Activated T-cell treated with anti-CD3 and anti-CD28 coated beads for 4 hours (primary cell): Measurements from ENCODE around the gene CSRNP3.

ENCODE experiments used
- DNase-seq: peaks from one replicate; pipeline ENCODE4 v3.0.0-alpha.2; 2020

Gene CSRNP3

DNA sequence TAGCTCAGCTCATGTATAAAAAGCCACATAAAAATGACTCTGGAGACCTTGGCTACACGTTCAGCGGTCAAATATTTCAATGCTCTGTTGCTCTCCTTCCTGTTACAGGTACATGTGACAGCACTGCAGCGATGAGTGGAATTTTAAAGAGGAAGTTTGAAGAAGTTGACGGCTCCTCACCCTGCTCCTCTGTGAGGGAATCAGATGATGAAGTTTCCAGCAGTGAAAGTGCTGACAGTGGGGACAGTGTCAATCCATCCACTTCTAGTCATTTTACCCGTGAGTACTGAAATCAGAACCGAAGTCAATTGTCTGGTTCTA lies 125.4 kb downstream of the CSRNP3 start:
- no peak for DNase-seq

DNA sequence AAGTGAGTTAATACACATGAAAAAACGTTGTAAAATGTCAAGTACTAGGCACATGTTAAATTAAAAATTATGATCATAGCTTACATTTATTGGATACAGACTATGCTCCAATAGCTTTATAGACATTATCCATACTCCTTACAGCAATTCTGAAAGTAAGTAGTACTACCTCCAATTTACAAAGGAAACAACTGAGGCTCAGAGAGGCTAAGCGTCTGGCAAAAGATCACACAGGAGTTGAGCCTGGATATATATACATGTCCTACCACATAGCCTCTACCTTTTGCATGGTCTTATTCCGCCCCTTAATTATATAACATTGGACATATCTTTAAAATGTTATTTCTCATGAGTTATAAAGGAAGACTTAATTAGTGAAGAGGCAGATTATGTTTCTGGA lies 127.3 kb downstream of the CSRNP3 start:
- no peak for DNase-seq

DNA sequence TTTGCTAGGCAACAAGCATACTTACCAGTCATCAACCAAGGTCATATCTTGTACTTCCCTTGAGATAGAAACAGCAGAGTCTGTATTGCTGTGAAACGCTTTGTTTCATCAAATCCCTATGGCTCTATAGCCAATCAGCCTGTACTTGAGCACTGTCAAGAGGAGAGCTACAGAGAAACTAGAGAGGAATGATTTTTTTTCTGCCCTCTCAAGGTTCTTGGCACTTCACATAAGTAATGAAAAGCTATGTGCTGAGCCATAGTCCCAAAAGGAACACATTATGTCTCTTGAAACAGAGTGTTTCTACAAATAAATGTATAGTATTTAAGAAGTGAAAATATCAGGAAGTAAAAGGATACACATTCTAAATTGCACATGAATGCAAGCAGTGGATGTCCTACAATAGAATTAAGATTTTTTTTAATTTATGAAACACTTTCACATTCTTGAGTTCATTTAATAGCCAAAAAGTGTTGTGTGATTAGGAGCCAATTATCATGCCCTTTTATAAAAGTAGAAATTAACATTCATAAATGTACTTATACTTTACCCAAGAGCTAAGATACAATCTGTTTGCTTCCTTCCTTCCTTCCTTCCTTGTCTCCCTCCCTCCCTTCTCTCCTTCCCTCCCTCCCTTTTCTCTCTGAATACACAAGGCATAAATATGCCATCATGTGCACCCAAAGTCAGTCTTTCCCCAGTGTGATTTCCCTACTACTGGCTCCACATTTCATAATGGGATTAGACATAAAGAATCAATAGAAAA lies 131.8 kb downstream of the CSRNP3 start:
- no peak for DNase-seq

DNA sequence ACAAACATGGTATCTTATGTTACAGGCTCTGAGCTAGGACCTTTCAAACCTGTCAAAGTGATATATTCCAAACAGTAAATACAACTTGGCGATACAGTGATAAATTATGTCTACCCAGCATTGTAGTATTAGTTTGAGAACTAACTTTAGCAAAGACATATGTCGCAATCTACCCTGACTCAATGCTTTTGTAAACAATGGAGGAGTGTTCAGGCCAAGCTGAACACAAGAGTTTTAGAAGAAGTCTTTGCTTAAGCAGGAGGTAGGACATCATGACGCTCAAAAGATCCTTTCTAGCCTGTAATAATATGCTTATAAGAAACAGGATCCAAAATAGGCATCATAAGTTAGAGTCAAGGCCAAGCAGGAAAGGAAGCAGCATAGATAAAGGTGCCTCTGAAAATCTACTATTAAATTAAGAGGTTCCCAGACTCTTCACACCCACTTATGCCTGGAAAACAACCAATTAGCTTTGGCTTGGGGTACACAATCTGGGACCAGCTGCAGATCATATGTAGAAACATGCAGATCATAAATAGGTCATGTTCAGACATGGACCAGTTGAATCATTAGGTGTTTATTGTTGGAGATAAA lies 132.5 kb downstream of the CSRNP3 start:
- no peak for DNase-seq

DNA sequence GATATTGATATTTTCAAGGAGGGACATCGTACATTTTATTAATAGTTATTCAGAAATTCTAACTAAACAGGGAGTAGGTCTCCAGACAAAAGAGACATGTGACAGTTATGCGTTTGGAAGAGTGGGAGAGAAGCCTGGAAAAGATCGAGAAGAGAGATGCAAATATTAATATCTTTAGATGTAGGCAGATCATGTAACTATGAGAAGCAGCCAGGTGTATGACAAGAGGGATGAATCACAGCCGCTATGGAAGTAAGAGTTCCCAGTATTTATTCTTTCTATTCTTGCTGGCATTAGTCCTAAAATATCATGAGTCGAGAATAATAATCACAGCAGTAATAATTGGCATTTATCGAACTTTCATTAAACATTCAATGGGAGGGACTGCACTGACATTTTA lies 140.2 kb downstream of the CSRNP3 start:
- no peak for DNase-seq

DNA sequence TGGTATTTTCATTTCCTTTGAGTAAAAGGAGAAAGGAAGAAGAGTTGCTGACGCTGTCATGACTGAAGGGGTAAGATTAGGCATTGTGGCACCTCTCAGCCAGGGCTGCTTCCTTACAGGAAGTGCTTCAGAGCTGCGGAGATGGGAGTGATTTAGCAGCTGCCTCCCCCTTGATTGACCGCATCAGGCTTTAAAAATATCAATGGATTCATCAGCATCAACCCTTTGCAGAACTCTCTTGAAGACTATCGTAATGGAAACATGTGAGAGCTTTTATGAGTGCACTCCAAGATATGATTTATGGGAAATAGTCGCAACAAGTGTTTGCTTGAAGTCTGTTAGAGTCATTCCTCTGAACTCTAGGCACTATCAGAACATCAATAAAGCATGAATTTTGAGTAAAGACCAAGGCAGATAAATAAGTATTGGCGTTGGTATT lies 141.1 kb downstream of the CSRNP3 start:
- DNase-seq, result no peak

DNA sequence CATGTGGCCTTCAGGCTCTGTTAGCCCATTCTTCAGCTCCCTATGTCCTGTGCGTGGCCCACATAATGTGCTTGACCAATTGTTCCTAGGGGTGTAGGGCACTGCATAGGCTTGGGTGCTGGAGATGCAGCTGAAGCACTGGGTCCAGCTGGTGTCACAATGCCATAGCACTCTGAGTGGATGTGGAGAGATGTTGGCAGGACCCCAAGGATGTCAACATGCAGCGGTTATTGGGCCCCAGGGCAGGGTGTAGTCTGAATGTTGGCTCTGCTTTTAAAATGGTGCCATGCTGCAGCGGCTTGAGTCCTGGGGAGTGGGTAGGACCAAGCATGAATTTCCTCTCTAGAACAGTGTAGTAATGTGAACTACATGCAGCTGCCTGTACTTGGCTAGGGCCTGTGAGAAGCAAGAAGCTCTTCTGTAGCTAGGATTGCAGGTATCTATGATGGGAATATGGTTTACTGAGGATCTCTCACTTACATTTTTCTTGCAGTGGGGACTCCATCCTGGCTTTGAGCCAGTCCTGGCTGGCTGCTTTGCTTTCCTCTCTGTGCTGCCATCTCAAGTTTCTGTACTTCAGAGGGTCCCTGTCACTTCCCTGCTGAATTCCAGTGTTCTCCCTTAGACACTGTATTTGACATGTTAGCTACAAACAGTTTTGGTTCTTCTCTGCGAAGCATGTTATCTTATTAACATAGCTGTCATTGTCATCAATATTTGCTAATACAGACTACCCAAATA lies 148.4 kb downstream of the CSRNP3 start:
- no peak for DNase-seq

DNA sequence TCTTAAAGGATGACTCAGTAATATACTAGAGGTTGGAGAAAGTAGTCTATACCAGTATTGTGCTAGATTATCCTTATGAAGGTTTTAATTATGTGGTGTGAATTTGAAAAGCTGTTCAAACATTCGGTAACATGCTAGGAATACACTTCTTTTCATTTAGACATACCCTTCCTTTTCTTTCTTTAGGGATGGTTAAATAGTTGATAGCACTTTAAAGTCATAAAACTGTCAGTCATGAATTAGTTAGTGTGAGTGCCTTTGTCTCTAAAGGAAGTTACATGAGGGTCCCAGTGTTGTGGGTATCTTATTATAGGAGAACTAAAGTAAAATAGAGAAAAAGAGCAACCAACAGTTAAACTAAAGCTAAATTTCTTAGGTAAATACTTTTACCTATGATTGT lies 149.3 kb downstream of the CSRNP3 start:
- DNase-seq, result no peak

DNA sequence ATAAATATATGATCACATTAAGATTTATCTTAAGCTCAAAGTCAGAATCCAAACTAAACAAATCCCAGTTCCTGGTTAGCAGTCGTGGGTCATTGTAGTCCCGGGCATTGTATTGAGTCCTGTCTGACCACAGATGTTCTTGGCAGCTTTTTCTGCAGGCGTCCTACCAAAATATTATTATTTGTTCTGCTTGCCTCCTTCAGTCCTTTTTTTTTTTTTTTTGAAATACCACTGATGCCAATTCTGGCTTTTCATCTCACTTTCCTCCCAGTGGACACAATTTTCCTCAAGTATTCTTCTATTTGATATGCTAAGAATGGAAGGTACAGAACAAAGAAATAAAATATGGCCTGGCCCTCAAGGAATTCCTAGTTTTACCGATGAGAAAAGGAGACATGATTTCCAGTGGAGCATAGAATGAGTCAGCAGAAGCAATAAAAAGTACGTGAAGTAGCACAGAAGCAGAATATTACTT lies 151.6 kb downstream of the CSRNP3 start:
- DNase-seq, result no peak

DNA sequence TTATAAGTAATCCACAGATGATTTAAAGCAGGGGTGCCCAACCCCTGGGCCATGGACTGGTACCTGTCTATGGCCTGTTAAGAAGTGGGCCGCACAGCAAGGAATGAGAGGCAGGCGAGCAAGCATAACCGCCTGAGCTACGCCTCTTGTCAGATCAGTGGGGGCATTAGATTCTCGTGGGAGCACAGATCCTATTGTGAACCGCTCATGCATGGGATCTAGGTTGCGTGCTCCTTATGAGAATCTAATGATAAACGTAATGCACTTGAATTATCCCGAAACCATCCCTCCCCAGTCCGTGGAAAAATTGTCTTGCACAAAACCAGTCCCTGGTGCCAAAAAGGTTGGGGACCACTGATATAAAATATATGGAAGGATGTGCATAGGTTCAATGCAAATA lies 153.7 kb downstream of the CSRNP3 start:
- DNase-seq, result no peak

DNA sequence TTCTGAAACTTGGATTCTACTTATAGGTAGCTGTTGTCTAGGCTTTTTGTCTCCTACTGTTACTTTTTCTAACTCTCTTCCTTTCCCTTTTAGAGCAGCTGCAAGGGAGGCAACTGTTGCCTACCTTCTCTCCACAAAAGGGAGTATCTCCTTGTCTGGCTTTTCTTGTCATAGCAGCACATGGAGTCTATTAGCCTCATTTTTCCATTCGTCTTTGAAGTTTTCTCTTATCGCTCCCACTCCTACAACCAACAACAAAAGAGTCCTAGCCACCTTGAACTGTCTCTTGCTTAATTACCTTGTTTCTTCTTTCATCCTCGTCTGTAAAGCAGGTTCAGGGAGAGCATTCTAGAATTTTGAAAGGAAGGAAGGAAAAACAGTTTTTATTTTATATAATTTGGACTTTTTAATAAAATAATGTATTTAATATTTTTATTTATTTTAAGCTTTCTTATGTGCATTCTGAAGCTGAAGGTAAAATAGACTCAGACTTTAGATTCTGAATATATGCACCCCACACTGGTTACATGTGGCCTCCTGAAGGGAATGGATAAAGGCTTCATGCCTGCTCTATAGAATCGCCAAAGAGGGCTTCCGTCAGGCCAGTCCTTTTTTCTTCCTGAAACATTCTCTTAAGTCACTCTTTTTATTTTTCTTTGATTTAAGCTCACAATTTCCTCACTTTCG lies 154.4 kb downstream of the CSRNP3 start:
- DNase-seq, result no peak

DNA sequence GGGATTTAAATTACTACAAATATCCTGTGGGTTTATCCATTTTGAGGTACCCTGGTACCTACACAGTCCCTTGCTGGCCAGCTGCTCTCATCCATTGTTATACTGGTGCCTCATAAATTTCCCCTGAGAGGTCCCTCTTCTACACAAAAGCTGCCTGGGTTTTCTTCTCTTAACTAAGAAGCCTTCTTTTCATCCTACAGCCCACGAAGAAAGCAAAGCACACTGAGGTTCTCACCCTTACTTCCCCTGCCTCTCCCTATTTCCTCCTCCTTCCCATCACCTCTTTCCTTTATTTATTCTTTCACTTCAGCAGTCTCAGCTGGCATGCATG lies 154.9 kb downstream of the CSRNP3 start:
- DNase-seq, result no peak

DNA sequence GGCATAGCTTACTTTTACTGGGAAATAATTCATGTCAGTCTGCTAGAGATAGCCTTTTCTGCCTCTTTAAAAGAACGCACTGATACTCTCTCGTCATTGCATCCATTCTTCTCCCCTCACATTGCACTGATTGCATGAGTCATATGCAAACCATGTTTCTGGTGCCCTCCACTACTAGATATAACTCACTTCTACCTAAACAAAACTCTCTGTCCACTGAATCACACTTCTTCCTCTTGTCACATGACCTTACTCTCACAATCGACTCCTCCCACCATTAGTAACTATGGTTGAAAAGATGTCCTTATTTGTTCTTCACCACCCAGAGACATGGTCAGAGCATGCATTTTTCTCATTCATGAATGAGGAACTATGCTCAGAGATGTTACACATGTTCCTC lies 158.0 kb downstream of the CSRNP3 start:
- no peak for DNase-seq

DNA sequence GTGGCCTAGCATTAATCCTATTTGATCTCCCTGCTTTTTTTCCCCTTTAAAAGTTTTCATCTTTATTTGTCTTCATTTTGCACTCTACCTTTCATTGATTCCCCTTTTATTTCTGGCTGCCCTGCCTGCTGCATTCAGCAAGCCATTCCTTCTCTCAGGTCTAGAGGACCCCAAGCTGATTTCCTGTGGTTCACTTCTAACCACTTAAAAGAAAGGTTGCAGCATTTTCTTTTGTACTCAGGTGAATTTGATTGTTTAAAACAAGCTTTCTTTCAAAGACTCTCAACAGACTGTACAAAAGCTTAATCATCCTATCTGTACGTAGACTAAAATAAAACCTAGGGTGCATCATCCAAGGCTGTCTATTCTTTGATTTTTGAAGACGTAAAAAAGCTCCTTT lies 160.3 kb downstream of the CSRNP3 start:
- DNase-seq, result no peak

DNA sequence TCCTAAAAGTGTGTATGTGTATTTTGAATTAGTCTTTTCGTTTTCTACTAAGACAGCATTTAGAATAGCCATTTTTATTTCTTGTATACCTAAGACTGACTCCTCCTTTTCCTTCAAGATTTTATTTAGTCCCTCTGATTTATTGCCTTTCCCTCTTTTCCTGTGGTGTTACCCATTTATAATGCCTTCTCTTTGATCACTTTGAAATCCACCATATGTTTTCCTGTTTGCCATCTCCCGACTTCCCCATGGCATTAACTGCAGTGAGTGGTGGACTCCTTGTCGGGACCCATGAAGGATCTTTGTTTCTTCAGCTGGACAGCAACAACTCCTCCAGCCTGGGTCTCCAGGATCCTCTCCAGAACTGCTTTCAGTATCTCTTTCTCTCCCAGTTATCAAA lies 160.7 kb downstream of the CSRNP3 start:
- DNase-seq, result no peak

DNA sequence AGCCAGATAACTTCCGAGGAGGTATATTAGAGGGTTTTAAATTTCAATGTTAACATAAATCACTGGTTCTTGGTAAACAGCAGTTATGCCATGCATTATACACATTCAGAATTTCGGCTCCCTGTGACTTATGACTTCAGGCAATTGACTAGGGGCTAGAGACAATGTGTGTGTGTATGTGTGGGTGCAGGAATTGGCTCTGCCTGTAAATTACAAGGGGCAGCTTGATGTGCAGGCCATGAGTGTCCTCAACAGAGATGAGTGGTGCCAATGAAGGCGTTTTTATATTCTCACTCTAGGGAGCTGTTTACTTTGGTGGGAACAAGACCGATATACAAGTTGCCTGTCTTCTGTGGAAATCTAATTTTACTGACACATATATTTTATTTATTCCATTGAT lies 161.6 kb downstream of the CSRNP3 start:
- no peak for DNase-seq

DNA sequence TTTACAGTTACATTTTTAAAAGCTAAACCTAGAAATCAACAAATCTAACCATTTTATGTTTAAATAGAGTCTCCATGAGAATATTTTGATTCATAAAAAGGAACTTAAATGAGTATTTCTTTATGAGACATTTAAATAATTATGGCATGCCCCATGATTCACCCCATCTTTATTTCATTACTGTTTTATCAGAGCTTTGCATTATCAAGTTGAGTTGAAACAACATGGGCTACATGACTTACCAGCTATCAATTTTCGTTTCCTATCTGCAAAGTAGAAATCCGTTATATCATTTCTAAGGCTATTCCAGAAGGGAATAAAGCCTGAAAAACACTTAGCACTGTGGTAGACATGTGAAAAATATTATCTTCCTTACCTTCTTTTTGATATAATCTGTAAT lies 163.1 kb downstream of the CSRNP3 start:
- no peak for DNase-seq

DNA sequence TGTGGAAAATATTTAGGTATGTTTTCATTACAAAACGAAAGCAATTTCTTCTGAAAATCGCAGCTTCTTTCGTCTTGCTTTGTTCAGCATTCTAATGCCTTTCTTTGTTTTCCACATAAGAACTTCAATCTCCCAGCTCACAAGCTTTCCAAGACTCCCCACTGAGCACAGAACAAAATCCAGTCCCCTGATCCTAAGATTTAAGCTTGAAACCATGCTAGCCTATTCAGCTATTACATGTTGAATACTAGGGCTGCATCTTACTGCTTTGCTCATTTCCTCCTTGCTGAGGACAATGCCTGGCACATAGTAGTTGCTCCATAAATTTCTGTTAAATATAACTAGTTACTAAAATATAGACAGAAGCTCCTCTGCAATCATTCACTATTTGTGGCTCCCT lies 163.9 kb downstream of the CSRNP3 start:
- no peak for DNase-seq

DNA sequence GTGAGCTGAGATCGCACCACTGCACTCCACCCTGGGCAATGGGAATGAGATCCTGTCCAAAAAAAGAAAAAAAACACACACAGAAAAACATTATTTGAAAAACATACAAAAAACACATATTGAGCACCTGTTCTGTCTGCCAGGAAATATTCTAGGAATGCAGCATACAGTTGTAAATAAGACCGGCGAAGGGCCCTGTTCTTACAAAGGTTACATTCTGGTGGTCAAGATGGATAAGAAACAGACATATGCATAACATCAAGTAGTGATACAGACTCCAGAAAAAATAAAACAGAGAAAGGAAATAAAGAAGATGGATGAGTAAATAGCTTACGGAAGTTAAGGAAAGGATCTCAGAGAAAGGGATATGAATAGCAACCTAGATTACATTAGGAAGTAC lies 164.8 kb downstream of the CSRNP3 start:
- DNase-seq, result no peak

DNA sequence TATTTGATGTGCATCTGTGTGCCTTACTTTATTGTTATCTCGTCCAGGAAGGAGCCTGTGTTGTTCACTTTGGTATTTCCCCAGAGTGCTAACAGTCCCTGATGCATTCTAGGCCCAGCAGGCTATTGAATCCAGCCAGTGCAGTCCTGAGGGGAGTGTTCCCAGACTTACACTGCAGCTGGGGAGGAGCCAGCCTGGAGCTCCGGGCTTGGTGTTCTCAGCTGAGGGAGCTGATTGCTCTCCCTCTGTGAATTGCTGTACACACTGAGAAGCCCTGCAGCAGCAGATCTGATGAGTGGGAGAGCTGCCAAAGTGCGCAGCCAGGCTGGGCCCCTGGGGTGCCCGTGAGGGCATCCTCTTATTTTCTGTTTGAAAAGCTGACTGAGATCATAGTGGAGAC lies 165.4 kb downstream of the CSRNP3 start:
- DNase-seq, result no peak

DNA sequence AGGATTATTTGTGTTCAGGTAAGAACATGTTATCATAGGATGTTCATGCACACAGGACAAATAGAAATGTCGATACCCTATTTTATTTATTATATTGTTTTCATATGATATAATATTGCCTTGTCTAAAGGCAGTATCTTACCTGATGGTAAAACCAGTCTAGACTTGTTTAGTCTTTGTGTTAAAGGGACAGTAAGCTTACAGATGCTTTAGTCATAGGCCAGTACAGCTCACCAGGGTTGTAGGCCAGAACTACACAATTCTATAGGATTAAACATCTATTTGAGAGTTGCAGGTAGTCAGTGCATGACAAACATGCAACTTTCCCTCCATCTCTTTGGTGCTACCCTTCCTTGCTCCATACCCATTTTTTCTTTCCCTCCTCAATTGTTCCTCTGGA lies 166.0 kb downstream of the CSRNP3 start:
- DNase-seq, result no peak

DNA sequence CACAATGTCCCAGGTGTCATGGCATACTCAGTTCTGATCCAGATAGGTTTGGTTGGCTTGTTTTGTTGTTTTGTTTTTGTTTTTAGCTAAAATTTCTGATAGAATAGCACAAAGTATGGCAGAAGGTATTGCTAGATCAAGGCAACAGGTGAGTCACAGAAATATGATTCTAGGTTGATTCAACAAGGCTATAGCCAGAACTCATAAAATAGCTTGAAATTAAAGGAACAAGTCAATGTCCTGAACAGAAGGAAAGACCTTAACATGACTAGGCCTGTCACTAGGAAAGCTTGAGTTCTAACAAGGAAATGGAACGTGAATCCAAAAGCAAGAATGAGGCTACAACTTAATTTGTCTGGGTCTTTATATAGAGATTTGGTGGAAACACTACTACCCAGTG lies 167.5 kb downstream of the CSRNP3 start:
- DNase-seq, result no peak

DNA sequence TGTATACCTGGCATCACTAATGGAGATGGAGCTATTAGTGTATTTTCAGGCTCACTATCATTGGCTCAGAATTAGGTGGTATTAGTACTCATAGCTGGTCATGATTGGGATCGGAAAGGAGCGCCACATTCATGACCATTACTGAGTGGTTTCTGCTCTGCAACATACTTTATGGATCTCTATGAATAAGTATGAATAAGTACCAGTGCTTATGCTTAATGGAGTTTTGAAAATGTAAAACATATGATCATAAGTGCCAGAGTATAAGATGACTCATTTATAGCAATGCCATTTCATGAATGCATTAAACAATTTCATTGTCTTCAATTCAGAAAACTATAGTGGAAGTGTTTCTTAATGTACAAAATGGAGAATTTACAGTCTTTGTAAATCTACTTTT lies 167.9 kb downstream of the CSRNP3 start:
- no peak for DNase-seq

DNA sequence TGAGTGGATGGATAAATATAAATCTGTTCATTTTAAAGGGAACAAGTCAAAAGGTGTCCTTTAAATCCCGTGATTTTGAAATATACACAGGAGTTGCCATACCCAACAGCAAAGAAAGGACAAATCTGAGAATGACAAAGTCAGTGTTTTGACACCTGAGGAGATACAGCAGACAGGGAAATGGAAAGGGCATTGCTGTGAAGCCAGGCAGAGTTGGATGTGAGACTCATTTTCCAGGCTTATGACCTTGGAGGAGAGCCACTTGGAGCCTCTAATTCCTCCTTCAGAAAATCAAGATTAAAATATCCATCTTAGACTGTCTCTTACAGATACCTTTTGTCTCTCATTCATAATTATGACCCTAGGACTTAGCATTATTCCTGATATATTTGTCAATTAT lies 170.0 kb downstream of the CSRNP3 start:
- DNase-seq, result no peak
